Measurements from ENCODE around the gene MBL2.

The MBL2 gene

DNA sequence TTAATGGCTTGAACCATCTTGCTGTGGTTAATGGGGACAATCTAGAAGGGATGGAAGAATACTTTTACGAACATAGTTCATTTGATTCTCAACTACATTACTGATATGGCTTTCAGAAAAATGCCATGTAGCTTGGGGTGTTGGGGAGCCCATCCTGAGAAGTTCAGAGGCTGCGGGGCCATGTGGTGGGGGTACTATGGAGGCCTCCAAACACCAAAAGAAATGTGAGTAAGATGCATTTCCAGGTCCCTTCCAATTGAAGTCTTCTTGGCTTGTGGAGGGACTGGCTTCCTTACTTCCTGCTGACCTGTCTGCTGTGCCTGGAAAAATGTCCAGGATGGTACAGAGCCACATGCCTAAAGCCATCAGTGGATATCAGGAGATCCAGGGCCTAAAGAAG is 1.6 kb upstream of the MBL2 start:
- no peak for DNase-seq

DNA sequence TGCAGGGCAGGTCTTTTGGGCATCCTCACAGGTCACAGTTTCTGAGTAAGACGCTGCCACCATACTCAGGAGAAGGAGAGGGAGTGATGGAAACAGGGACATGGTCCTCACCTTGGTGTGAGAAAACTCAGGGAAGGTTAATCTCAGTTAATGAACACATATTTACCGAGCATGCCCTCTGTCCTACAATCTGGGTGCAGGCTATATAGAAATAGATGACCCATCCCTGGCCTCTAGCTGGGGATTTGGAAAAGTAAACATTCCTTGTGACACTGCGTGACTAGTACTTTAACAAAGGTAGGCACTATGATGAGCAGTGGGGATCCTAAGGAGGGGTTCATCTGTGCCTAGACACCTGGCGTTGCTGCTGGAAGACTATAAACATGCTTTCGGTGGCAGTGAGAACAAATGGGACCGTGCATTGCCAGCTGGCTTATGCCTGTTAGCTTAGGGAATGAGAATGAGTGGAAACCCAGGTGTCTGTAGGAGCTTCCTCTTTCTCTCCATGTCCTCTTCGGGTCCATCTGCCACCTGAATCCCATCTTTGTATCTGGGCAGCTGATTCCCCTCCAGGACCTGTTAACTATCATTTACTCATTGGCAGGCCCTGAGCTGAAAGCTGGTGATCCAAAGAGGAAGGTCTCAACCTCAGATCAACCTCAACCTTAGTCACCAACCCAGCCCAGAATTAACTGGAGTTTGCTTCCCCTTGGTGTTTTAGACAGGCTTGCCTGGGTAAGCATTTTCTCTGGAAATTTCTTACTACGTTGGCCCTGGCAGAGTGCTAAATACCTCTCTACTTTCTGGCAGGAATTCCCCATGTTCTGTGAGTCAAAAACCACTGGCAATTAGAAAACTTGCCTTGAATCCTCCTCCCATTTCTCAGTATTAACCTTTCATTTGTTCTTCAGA is 794 bp downstream of the MBL2 start:
- DNase-seq = no peak

DNA sequence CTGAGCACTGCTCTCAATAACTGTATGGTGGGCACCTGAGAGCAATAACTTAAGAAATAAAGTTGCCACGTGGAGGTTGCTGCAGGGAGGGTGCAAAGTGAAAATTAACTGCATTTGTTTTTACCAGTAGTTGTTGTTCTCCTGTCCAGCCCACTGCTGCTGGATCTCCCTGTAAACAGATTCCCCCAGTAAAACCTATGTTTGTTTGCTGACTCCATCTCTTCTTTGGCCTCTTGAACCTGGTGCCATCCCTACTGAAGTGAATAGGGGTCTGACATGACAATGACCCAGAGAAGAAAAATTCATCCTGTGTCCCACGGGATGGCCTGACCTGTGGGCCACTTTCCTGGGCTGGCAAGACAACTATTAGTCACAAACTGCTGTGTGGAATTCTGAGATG is 1.7 kb downstream of the MBL2 start:
- no peak for DNase-seq

DNA sequence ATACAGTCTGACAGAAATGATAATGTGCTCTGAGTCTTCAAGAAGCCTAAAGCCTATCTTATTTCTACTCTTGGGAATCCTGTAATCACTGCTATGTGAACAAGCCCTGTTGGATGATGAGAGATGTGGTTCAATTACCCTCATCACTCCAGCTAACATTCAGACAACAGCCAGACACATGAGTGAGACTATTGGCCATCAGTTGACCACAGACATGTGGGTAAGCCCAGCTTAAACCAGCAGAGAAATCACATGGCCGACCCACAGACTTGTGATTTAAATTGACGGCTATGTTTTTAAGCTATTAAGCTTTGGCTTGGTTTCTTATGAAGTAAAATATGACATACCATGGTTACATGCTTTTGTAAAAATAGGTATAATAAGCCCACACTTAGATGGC is 2.6 kb downstream of the MBL2 start:
- DNase-seq = no peak

DNA sequence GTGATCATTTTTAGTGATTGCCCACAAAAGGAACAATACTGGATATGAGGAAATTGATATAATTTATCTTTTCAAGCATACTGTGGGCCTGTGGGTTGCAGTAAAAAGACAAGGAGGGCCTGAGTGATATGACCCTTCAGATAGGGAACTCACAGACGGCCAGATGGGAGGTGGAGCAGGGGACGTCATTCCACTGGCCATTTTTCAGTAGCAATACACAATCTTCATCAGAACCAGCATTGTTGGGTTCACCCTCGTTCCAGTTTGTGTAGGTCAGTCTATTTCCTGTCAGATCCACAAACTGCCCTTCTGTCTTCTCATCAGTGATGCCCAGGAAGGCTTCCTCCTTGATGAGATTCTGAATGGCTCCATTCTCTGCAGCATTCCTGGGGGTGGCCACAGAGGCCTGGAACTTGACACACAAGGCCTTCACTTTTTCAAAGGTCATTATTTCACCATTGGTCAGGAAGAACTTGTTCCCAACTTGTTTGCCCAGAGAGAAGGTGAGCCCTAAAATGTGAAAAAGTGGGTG is 4.5 kb downstream of the MBL2 start:
- DNase-seq = no peak

DNA sequence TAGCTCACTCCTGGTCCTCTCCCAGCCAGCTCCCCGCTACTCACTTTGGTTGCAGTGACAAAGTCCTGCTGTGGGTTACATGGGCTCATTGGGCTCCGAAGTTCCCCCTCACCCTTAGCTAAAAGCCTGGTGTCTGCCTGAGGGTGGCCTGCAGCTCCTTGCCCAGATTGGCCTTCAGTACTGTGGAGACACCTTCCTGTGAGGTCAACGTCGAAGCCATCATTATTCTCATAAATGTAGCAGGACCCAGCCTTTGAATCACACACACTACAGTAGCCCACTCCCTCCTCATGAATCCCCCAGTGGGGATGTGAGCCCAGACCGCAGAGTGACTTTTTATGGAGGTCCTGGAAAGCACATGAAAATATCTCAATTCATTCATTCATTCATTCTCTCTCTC is 10.5 kb downstream of the MBL2 start:
- no peak for DNase-seq

DNA sequence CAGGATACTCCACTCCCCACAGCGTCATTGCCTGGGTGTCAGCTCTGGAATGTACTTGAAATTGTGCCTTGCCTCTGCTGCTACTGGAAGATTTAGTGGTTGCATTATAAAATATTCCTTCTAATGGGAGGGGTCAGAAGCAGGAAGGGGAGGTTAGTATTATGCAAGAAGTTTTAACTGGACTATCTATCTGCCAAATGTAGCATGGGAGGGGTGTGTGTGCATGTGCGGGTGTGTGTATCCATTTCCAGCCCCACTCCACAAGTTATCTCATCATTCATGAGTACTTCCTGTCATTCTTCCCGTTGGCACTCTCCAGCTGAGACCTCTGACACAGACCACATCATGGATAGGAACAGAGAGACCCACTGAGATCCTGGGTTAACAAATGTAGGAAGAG is 13.4 kb downstream of the MBL2 start:
- no peak for DNase-seq

DNA sequence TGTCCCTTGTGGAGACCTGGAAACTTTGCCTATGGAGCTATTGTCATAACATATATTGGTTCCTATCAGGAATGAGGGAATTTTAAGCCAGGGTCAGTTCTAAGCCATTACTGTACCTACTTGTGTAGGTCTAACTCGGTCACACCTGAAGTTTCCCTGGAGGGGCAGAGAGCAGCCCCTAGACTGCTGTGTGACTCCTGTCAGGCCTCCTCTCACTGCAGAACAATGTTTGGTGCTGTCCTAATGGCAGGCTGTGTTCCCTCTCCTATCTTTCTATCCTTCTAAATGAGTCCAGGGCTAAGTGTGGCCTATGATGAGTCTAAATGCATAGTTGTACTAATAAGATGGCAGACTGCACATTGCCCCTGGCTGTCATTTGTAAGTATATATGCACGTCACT is 14.2 kb downstream of the MBL2 start:
- DNase-seq = no peak

DNA sequence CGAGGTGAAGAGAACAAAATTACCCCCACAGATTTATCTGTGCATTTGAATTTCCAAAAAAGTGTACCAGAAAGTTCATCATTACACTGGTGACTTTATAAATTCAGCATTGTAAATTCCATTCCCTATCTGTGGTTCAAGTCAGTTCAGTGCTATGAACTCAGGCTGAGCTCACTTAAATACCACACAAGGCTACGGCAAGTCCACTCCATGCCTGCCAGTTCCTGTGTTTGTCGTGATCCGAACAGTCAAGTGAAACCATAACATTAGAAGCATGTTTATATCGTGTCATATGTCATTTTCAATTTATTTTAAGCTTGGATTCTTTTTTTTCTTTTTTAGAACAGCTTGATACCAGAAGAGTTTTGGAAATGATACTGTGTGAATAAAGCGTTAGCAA is 14.8 kb downstream of the MBL2 start:
- no peak for DNase-seq

DNA sequence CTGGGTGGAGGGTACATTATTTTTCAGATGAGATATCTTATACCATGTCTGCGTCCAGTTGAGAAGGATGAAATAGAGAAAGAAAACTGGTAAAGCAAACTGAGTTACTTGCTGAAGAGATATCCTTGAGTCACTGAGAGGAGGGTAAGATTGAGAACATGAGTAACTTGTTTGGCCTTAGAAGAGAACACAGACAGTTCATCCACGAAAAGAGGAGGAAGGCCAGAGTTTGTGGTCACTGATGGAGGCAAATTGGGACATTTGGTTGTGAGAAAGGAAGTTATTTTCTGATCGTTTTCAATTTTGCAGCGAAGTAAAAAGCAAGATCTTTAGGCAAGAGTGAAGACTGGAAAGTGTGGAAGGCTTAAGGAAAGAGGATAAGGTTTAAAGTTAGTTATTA is 15.6 kb downstream of the MBL2 start:
- DNase-seq = no peak

DNA sequence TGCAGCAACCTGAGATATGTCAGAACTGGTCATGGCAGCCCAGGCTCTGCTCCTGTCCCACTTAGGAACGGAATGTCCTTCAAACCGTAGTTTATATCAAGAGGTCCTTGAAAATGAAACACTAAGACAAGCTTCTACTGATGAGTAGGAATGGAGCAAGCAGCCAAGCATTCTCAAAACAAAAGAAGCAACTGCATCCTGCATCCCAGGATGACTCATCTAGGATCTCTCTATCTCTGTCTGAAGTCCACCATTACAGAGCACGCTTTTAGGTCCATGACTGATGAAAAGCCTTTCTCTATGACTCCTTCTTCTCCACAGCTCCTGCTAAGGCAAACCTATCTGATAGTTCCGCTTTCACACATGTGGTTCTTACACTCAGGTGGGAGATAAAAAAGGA is 16.3 kb downstream of the MBL2 start:
- DNase-seq = no peak

DNA sequence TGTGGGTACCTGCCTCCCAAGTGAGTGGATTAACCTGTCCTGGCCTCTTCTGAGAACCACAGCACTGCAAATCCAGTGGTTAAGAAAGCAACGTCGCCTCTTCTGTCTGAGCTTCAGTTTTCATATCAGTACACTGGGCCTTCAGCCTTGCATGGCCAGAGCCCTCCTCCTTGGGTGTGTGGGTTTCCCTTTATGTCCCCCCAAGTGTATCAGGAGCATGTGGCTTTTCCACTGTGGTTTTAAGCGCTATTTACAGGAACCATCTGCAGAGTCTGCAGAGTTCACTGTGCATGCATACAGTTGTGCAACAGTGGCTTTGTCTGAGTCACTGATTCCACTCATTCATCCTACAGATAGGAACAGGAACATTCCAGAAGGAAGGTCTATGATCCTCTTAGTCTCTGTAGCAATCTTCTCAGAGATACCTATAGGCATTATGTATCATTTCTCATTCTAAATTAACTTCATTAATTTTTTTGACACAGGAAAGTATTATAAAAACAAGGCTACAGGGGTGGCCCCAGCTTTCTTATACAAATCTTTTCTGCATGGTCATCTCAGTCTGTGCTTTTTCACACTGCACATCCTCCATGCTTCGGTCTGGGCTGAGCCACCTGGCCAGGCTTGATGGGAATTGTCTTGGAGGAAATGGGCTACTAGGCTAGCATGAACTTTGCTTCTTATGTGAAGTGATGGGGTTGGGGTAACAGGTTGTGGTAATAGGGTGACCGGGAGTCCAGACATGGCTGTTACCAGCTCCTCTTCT is 17.1 kb downstream of the MBL2 start:
- peak in 19 of 56 donors; percentile 1 to 53 (median 11) for DNase-seq

DNA sequence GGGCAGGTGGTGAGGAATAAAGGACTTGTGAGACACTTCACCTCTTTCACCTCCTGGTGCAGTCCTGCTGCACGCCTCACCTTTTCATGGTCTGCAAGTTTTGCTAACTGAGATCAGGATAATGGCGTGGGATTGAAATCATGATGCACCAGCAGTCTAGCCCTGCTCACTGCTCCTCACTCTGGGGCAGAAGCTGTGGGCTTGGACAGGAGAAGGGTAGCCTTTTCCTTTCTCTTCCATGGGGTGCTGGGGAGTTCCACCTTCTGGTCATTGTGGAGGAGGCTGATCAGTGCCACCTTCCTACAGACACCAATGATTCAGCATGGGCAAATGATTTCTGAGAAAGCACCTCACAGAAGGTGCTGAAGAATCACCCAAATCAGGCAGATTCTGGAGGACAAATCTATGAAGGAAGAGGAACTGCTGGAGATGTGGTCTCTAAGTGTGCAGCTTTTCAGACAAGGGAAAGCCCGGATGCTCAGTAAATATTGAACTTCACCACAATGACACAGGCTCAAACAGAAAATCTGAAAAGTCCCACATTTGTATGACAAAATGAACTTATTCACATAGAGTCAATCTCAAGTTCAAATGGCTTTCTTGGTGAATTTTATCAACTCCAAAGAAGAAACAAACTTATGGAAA is 19.7 kb downstream of the MBL2 start:
- DNase-seq = no peak

DNA sequence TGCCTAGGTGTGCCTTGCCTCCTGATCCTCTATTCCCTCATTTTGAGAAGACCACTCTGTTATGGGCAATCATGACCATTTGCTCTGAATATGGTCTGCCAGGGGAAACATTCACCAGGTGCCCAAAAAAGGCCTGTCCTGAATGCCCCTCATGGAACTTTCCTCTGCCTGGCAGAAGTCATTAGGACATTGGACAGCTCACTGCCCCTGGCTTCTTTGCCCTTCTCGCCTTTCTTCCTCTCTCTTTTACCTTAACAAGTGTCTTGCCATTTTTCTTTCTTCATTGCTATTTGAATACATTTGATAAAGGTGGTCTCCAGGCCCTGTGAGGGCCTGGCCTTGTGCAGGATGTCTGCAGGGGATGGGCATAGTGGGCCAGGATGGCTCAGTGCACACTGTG is 20.3 kb downstream of the MBL2 start:
- no peak for DNase-seq

DNA sequence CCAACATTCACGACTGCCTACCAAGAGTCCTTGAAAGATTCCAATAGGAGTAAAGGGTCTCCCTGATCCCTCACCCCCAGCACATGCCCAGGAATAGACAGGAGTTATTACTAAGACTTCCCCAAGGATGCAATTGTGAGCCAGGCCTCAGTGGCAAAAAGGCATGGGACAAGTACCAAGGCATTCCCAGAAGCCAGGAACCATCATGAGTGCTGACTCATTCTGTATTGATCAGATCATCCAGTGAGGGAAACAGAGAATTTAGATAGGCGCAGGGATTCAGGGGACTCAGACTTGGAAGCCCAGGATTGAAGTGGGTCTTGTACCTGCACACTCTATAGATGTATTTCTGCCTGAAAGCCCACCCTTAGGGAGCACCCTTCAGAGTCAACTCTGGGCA is 21.2 kb downstream of the MBL2 start:
- DNase-seq = no peak

DNA sequence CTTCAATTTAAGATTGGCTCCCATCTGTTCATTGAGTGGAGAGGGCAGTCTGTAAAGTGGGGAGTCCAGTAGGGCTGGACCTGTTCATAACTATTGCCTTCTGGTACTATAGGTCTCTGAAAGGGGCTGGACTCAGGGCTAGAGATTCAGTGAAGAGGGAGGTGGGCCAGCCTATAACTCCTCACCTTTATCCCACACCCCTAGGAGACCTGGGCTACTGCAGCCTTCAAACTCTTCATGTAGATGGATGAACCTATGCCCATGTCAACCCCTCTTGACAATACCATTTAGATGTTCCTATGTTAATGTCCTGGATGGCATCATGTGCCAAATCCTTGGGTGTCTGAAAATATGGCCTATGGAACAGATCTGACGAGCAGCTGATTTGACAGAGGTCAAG is 22.0 kb downstream of the MBL2 start:
- no peak for DNase-seq

DNA sequence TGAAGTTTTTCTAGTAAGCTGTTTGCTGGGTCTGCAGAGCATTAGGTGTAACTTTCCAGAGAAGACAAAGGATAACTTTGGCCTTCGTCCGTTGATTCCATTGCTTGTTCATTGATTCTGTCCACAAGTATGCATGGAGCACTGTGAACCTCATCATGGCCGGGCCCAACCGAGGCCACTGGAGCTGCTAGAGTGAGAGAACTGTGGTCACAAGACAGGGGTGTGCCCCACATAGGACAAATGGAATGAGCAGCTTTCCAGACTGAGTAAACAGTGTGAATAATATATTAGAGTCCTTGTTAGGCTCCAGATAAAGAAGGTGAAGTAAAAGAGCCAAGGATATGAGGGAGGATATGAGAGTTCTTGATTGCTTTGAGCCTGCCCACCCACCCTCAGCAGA is 24.9 kb downstream of the MBL2 start:
- no peak for DNase-seq

DNA sequence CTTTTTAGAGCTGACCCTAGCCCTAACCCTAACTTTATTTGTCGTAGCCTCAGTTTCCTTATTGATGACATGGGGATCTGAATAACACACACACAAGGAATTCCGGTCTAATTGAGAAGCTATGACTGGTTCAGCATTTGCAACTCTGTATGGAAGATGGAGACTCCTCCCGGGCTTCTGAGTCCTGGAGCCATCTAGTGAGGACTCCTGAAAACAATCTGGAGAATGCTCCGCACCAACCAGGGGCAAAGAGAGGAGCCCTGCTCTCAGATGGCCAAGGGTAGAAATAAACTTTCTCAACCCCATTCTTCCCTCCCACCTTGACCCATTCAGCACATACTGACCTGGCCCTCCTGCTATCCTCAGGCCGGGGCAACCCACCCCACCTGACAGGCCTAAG is 26.4 kb downstream of the MBL2 start:
- no peak for DNase-seq

DNA sequence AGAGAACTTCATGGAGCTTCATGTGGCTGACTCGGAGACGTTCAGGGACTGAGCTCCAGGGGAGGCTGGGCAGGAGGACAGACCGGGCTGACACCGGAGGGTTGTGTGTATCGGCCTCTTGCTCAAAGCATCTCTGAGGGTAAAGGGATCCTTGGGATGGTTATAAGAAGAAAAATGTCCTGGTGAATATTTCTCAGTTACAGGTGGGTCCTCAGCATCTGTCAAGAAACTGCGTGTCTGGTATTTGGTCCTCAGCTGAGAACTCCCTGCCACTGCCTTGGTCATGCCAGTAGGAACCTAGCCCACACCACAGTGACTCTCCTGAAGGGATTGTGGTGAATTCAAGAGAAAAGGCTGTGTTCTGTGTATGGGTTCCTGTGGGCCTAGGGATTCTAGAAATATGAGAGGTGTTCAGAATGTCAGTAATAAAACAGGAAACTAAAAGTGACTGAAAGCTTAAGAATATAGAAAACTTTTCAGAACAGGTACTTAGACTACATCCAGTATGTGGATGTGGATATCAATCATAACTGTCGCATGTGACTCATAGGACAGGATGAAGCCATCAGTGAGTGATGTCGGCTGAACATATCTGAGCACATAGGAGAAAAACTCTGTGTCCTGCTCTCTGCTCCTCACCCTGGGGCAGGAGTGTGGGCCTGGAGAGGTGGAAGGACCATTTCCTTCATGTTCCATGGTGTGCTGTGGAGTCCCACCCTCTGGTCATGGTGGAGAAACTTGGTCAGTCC is 28.4 kb downstream of the MBL2 start:
- no peak for DNase-seq

DNA sequence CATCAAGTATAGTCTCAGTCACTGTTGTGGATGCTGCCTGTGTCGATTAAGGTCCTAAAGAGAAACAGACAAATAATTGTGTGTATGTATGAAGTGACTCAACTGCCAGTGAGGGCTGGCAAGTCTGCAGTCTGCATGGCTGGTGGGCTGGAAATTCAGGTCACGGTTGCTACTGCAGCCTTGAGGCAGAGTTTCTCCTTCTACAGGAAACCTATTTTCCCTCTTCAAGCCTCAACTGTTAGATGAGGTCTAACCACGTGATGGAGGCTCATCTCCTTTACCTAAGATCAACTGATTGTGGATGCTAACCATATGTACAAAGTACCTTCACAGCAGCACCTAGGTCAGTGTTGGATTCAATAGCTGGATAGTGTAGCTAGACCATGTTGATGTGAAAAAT is 29.9 kb downstream of the MBL2 start:
- no peak for DNase-seq

DNA sequence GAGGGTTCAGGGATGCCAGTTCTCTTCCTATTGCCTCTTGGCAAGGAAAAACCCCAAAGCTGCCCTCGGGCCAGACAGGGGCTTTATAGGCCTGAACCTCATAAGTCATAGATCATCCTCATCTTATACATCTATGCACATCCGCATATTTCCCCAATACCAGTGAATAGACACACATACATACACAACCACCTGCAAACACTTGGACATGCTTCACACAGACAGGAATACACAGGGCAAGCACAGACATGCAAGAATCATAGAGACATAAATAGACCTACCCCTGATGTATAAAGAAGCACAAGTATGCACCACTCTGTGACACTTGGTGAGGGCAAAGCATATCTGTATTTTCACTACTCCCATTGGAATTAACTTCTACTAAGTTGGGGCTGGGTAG is 30.7 kb downstream of the MBL2 start:
- DNase-seq = no peak

Measured in amygdala (tissue), 56 donors.